Limb (tissue), 2 donors: Measurements from ENCODE around the gene KLHL35.
A peak's percentile ranks its signal among the peaks of the same experiment; 100 is the strongest.

Experiments used
- DNase-seq, 2 donors: peaks; one replicate each; pipeline ENCODE4 v3.0.0-alpha.2; 2016; ENCODE audit errors: extremely low spot score in 2 of 2

KLHL35 gene

GRCh38 chr11:75440960-75441803 lies 8.2 kb upstream of the KLHL35 start:
- no peak for DNase-seq

GRCh38 chr11:75439495-75440120 lies 6.6 kb upstream of the KLHL35 start:
- DNase-seq, result no peak

DNA sequence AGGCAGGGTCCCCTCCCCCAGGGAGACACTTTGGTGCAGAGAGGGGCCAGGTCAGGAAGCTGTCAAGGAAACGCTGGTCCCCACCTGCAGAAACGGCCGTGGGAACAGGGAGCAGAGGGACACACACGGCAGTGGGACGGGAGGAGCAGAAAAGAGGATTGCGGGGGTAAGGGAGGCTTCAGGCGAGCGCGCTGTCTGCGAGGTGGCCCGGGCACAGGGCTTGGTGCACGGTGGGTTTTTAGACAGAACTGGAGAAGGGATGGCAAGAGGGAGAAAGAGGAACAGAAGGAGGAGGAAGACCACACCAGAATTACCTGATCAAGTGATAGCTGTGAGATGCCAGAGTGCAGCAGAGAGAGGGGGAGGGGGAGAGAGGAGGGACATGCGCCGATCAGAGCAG lies 6.0 kb upstream of the KLHL35 start:
- DNase-seq, result no peak

DNA sequence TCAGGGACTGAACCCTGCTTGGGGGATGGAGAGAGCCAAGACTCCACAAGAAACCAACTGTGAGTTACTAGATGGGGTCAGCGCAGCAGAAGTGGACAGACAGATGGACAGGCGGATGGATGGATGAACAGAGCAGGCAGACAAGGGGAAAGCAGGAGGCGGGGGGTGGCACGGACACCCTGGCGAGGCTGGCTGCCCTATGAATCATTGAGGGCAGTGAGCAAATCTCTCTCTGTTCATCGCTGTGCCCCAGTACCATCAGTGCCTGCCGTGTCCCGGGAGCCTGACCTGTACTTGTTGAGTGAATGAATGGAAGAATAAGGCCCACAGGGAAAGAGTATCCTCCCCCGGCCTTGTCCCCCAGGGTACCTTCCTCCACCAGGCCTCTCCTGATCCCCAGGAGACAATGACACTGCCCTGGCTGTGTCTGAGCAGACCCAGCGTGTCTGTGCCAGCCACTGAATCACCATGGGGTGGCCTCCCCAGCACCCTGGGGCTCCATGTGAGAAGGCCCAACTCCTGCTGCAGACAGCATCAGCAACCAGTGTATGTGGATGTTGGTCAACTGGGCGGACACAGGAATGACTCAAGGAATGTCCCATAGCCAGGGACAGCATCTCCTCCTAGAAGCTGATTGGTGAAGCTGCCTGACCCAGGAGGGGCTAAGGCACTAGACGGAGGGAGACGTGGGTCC lies 5.1 kb upstream of the KLHL35 start:
- DNase-seq, result no peak

- DNase-seq, result no peak
Observed at GRCh38 chr11:75436806-75437205, 3.8 kb upstream of the KLHL35 start.

GRCh38 chr11:75435571-75435925 lies 2.5 kb upstream of the KLHL35 start:
- no peak for DNase-seq

DNA sequence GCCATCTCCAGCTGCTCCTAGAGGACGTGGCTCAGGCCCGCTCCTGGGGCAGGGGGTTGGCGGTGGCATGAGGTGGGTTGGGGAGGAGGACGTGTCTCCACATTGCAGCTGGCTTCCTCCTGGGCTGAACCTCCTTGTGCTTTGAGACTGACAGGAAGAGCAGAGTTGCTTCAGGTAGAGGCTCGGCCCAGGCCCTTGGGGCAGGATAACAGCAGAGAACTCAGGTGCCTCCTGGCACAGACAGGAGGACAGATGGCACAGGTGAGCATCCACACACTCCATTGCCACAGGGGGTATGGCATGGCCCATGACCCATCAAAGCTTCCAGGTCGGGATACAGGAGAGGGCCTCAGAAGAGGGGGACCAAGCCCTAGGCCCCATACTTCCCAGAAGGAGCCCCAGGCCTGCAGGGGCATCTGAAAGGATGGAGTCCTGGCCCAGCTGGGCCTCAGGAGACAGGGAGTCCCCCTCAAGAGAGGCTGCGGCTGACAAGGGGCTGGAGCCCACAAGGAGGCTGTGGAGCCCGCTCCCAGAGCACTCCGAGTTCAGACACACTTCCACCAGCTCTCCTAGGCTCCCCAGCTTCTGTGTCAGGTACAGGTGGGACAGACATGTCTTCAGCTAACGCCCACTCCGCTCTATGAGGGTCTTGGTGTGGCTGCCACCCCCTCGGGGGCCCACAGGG lies 2.0 kb upstream of the KLHL35 start:
- DNase-seq, result no peak

DNA sequence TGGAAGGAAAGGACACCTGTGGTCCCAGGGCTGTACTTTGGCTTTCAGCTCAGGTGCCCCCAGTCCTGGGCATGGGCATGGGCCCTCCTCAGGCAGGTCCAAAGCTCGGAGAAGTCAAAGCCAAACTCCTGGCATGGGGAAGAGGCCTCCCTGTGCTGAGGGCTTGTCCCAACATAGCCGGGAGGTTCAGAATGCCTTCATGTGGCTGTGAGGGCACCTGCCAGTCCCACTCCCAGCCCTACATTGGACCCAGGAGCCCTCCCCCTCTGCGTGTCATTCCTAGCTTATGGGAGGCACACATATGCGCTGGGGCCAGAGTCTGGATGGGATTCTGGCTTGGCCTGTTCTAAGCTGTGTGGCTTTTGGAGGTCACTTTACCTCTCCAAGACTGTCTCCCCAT lies 1.0 kb upstream of the KLHL35 start:
- DNase-seq, result no peak

DNA sequence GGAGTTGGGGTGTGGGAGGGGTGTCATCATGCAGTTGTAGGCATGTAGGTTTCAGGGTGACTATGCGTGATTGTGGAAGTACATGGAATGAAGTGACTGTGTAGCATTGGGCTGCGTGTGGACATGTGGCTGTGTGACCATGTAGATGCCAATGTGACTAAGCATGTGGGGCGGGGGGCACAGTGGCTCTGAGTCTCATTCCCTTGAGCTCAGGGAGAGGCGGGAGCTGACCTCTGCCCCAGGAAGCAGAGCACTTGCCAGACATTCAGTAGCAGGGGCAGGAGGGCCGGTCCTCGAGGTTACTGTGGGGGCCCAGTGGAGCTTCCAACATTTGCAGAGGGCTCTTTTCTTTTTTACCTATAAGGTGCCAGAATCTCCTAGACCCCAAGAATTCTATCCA lies 440 bp upstream of the KLHL35 start:
- DNase-seq, result no peak

DNA sequence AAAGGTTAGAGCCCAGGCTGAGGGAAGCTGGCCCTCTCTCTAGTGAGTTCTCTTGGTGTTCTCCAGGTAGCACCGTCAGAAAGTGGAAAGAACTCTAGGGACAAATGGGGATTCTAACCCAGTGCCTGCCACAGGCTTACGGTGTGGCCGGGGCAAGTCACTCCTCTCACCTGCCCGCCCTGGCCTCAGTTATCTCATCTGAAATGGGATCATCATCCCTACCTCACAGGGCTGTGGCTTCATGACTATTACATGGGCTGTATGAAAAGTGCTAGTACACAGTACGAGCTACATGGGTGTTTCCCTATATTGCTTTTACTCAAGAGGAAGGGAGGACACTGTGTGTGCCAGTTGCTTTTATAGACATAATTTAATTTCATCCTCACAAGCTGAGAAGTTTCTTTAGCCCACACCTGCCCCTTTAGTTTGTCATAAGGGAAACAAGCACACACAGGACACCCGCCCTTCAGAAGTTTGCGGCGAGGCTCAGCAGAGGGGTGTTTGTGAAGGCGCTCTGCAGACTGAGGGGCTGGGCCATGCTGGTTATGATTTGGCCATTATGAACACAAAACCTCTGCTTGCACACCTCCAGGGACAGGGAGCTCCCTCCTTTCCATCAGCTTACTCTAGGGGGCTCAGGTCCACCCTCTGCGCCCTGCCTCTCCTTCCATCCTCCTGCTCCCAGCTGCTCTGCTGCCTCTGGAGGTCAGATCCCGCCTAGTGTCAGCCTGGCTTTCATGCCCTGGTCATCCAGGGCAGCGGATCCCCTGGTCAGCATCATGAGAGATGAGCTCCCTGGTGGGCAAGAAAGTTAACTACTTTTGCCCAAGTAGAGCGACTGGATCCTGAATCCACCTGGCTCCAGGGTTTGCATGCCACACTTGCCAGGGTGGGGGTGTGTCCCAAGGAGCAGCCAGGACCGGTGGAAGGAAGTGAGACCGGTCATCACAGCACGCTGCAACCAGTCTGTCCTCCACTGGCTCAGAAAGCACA lies 1.2 kb downstream of the KLHL35 start:
- DNase-seq, result no peak

GRCh38 chr11:75430714-75431532 lies 2.1 kb downstream of the KLHL35 start:
- no peak for DNase-seq

- peak; percentile 34 to 84 for DNase-seq
Observed at GRCh38 chr11:75429902-75430713, 2.9 kb downstream of the KLHL35 start.

DNA sequence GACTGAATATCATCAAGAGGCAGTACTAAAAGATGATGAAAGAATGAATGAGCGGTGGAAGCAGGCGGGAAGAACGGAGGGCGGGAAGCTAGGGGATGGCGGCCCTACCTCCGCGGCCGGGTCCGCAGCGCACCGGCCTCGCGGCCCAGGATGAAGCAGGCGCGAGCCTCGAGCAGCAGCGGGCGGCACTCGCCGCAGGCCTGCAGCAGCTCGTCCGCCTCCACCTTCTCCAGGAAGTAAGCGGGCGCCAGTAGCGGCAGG lies 3.4 kb downstream of the KLHL35 start:
- no peak for DNase-seq

DNA sequence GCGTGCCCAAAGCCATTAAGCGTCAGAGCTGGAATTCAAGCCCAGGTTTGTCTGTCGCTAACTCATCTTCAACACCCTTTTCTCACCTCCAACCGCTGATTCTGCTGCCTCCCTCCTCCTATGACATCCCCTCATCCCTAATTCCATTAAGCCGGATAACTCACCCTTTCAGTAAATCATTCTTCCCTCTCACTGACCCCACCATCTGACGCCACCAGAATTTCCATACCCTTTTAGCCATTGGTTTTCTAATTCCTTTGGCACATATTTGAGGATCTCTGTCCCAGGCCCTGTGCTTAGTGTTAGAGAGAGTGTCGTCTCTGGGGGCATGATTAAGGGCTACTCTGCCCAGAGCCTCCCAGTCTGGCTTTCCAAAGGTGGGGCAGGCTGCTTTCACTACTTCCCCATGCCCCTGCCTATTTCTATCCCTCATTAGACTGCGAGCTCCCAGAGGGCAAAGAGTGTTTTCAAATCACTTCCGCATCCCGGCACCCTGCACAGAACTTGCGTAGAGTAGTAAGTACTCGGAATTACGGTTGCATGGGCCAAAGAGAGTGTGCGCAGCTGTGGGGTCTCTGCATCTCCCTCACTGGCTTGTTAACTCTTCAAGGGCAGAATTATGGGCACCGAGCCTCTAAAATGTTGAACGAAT lies 3.9 kb downstream of the KLHL35 start:
- DNase-seq, result no peak

GRCh38 chr11:75428281-75428724 lies 4.7 kb downstream of the KLHL35 start:
- peak; percentile 87 to 88 for DNase-seq

- DNase-seq, result no peak
Observed at GRCh38 chr11:75427181-75427580, 5.8 kb downstream of the KLHL35 start.

DNA sequence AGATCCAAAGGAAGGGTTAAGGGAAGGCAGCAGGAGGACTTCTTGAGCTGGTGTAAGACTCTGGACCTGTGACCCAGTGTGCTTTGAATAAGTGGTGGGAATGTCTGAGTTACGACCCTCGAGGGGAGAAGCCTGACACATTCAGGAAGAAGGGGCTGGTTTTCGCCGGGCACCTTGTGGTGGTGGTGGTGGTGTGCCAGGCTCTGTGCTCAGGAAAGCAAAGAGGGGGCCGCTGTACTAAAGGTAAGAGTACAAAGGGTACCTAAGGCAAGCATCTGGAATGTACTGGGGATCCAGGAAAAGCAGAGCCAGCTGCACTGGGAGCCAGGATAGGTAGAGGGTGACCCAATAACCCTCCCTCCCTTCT lies 6.3 kb downstream of the KLHL35 start:
- DNase-seq, result no peak

DNA sequence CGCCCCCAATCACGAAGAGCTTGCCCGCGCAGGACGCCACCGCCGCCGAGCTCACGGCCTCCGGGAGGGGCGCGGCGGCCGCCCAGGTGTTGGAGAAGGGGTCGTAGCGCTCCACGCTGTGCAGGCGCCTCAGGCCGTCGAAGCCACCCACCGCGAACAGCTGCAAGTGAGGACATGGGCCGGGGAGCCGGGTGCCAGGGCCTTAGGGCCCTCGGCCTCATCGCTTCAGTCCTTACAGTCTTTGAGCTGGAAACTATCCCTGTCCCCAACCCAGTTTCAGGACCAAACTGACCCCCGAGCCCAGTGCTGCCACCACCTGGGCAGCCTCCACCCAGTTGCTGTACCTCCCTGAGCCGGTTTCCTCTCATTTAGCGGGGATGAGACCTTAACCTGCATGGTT lies 7.6 kb downstream of the KLHL35 start:
- DNase-seq, result no peak

- no peak for DNase-seq
Observed at GRCh38 chr11:75424396-75424795, 8.6 kb downstream of the KLHL35 start.
